Tongue (tissue), 2 donors: ENCODE results near the gene FKBP1A. TPM values are rescaled to one million over a fixed set of nuclear protein-coding genes. Genes with fewer than 3 reads are reported as not detected.

Source experiments
- DNase-seq: peaks from one replicate; pipeline ENCODE4 v3.0.0-alpha.2; 2015
- total RNA-seq: library from RNA; depleted of rRNA; stranded (reverse); fragments of >200 nt; gene quantifications from one replicate; pipeline ENCODE4 v1.2.3, GENCODE V29; 2014

The FKBP1A gene
- total RNA-seq, 1 donor from 2014 or later, result 108 TPM

- no peak for DNase-seq
Observed at GRCh38 chr20:1383623-1384404, 9.0 kb downstream of the FKBP1A start.

- DNase-seq, result no peak
Observed at GRCh38 chr20:1382670-1383069, 10.2 kb downstream of the FKBP1A start.

- peak; percentile 43 for DNase-seq
Observed at GRCh38 chr20:1381753-1382591, 10.9 kb downstream of the FKBP1A start.

DNA sequence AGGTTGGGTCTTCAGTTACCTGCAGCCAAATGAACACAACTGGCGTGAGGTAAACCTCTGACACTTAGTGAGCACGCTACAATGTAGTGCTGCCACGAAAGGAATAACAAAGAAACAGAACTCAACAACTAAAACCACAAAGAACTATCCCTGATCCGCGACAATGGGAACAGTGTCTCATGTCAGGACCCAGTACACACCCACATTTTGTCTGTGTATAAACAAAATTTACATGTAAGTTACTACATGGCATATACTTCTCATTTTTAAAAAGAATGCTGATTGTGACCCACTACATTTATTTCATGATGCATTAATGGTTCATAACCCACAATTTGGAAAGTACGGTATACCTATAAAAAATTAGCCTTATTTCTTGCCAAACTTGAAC is 14.1 kb downstream of the FKBP1A start:
- DNase-seq, result no peak

GRCh38 chr20:1377984-1378734 is 14.7 kb downstream of the FKBP1A start:
- DNase-seq, result no peak

DNA sequence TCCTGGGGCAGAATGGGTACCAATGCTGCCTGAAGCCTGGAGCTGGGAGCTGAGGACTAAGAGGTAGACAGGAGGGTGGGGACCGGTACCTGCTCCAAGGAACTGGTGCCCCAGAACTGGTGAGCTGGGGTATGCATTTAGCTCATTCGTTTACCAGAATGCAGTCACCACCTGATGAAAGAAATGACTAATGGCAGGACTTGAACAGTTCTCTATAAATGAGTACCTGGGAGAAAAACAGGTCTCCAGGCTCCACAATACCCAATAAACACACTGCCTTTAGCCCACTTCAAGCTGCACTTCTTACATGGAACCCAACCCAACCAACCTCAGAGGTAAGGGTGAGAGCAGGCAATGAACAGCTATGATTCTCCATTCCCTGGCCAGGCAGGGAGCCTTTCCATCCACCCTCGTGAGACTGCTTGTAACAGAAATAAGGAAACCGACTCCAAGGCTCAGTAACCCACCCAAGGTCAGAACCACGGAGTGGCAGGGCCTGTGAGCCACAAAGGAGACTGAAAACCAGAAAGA is 15.4 kb downstream of the FKBP1A start:
- no peak for DNase-seq

DNA sequence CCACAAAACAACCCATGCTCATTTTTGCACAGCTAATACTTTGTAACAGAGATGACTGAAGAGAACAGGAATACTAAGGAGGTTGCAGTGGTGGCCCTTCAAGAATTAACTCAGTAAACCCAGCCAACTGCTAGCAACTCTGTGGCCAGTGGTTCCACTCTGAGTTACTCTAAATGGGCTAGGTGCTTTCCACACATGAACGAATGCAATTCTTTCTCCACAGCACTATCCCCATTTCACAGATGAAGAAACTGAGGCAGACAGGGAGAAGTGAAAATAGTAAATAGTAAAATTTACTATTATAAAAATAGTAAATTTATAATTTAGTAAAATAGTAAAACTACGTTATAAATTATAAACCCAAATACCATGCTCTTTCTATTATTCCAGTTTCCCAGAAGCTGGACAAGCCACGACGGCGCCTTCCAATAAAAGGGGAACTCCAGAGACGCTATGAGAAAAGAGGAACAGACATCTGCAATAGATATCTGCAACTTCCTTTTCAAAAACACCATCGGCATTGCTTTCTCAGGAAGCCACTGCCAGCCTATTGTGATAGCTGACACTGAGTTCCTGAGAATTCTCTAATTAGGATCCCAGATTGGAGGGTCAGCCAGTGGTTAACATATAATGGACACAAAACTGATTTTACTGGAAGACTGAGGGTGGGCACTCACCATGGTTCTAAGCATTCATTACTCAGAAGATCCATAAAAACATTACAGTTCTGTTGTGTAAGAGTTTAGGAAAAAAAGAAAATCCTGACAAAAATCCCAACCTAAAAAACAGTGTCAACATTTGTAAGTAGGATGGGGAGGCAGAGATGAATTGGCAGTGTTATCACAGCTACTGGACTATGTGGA is 16.2 kb downstream of the FKBP1A start:
- no peak for DNase-seq

DNA sequence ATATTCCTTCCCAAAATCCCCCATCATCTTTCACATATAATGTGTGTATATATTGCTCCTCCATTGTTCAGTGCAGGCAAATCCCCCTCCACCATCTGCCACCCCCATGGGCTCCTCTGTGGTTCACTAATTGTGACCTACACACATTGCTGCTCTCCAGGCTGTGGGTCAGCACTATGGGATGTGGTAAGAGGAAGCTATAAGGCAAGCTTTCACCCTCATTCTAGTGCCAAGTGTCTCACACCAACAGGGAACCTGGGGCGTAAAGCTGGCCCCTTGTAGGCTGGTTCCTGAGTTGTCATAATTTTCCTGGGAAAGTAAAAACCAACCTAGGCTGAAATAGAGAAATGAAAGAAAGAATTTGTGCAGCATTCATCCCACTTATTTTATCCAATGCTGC is 16.8 kb downstream of the FKBP1A start:
- DNase-seq, result no peak

GRCh38 chr20:1375515-1375914 is 17.3 kb downstream of the FKBP1A start:
- no peak for DNase-seq

DNA sequence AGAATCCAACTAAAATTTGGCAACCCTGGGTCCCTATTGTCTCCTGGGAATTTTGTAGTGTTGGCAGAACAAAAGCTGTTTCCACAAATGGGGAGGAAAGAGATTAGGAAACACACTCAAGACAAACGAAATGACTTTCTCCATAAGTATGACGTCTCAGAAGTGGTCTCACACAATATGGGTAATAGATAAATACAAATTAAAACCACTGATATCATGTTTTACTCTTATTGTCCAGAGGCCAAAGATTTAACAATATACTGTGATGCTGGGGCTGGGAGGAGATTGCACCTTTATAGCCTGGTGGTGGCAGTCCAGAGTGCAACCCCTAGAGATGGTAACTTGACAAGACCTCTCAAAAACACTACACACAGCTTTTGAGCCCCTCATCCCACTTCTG is 18.6 kb downstream of the FKBP1A start:
- DNase-seq, result no peak

- no peak for DNase-seq
Observed at GRCh38 chr20:1373614-1374013, 19.2 kb downstream of the FKBP1A start.

DNA sequence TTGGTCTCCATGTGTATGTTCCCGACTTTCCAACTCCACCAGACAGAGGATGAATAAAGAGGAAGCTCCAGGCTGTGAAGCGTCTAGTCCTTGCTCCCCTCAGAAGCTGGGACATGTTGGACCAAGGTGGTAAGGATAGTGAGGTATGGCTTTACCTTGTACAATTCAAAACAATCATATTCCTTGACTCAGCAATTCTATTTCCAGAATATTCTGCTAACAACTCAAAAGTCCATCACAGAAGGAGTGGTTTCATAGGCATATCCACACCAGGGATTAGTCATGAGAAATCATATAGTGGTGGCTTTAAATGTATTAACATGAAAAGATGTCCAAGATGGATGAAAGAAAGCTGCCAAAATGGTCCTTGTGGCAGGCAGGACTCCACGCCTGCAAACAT is 19.8 kb downstream of the FKBP1A start:
- no peak for DNase-seq

GRCh38 chr20:1371830-1372539 is 20.9 kb downstream of the FKBP1A start:
- DNase-seq, result no peak

GRCh38 chr20:1371202-1371782 is 21.6 kb downstream of the FKBP1A start:
- no peak for DNase-seq

GRCh38 chr20:1370548-1371110 is 22.2 kb downstream of the FKBP1A start:
- no peak for DNase-seq

GRCh38 chr20:1369970-1370369 is 22.9 kb downstream of the FKBP1A start:
- DNase-seq, result peak; percentile 74

DNA sequence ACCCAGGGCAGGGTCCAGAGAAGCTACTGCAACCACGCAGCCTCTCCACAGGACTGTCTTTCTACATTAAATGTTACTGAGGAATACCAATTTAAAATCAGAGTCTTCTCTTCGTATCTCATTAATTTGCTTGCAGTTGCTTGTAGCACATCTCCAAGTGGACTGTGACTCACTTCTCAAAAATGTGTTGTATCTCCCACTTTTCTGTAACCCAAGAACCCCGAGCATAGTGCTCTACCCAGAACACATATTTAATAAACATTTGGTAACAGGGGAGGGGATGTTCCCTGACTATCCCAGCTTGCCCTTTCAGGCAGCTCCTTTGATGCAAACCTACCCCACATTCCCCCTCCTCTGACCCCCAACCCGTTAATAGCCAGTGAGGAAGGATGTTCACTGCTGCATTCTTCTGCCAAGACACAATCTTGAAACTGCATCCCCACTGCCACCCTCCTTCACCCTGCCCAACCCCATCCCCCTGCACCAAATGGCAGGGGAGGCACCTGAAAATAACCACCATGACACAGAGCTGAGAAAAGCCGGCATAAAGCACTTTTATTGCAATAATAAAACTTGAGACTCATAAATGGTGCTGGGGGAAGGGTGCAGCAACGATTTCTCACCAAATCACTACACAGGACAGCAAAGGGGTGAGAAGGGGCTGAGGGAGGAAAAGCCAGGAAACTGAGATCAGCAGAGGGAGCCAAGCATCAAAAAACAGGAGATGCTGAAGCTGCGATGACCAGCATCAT is 24.2 kb downstream of the FKBP1A start:
- DNase-seq, result no peak

DNA sequence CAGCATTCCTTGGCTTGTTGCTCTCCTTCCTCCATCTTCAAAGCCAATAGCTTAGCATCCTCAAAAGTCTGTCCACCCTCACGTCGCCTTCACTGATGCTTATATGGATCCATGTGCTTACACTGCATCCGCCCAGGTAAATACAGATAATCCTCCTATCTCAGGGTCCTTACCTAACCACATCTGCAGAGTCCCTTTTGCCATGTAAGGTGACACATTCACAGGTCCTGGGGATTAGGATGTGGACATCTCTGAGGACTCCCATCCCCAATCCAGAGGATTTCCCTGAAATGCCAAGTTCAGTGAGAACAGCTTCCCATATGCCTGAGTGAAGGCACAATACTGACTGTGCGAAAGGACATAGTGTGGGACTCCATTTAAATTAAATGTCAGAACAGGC is 25.4 kb downstream of the FKBP1A start:
- DNase-seq, result no peak

DNA sequence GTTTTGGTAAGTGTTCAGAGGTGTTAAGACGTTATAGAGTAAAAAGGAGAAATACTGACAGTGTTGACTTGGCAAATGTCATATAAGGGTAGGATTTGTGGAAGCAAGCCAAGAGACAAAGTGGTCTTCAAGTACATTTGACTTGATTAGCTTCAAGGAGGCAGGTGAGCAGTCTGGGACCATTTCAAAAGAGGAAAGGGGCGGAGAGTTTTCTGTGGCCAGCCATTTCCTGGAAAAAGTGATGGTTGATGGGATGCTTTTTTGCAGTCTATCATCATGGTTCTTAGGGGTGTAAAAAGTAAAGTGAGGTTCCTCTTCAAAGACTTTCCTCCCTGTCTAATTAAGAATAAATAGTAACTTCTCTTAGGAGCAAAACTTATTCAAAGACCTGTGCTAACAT is 28.7 kb downstream of the FKBP1A start:
- DNase-seq, result no peak
